H1 (cell line): Measurements from ENCODE around the gene DNAH12. TPM values are rescaled to one million over a fixed set of nuclear protein-coding genes. Genes with fewer than 3 reads are reported as not detected.

Experiments
- CTCF ChIA-PET: fragments of 300-600 bp; sonication (Branson Sonifier 250); formaldehyde crosslinking; loops from one replicate; lab custom pipeline; 2021; ENCODE audit not compliant: partially characterized antibody; lab: Charles Lee
- POLR2A ChIA-PET: fragments of 300-600 bp; sonication (Branson Sonifier 250); formaldehyde crosslinking; loops from one replicate; lab custom pipeline; 2021; ENCODE audit warnings: inconsistent platforms; ENCODE audit not compliant: partially characterized antibody; lab: Charles Lee
- DNase-seq, 2 experiments: peaks; one replicate each; pipeline versions ENCODE4 v3.0.0 to v3.0.0-alpha.2; 2010 to 2022; ENCODE audit warnings: low spot score in 2 of 2, low read depth in 1 of 2, mixed read lengths in 1 of 2
- FAIRE-seq: peaks from 2 replicates; lab custom pipeline; 2011; peaks lifted over from hg19 to GRCh38; lab: Jason Lieb, UNC
- H2AFZ ChIP-seq: 2 replicates; pipeline ENCODE4 v1.8.1; 2012; ENCODE audit warnings: low read length, inconsistent platforms
- H2AK5ac ChIP-seq: 2 replicates; pipeline ENCODE4 v1.6.1; 2013; ENCODE audit warnings: low read depth, low read length
- H2BK120ac ChIP-seq: replicated peaks from 2 replicates; pipeline ENCODE3; 2013; ENCODE audit warnings: low read depth, low read length, inconsistent platforms
- H2BK12ac ChIP-seq: 2 replicates; pipeline ENCODE4 v1.6.1; 2013; ENCODE audit warnings: low read depth, low read length
- H2BK15ac ChIP-seq: 2 replicates; pipeline ENCODE4 v1.6.1; 2013; ENCODE audit warnings: low read length
- H2BK20ac ChIP-seq: 2 replicates; pipeline ENCODE4 v1.6.1; 2013; ENCODE audit warnings: low read length
- H2BK5ac ChIP-seq: 2 replicates; pipeline ENCODE4 v1.6.1; 2013; ENCODE audit warnings: low read depth, low read length
- H3K14ac ChIP-seq: 2 replicates; pipeline ENCODE4 v1.6.1; 2013; ENCODE audit warnings: inconsistent platforms; ENCODE audit not compliant: insufficient read length
- H3K18ac ChIP-seq: 2 replicates; pipeline ENCODE4 v1.6.1; 2013; ENCODE audit warnings: low read length; ENCODE audit errors: extremely low read depth
- H3K23ac ChIP-seq: 2 replicates; pipeline ENCODE4 v1.6.1; 2013; ENCODE audit warnings: inconsistent platforms; ENCODE audit not compliant: insufficient read length
- H3K23me2 ChIP-seq: 2 replicates; pipeline ENCODE4 v1.6.1; 2013; ENCODE audit warnings: low read depth, low read length
- H3K27ac ChIP-seq: 2 replicates; pipeline ENCODE4 v1.6.1; 2011; ENCODE audit warnings: low read depth, low read length, inconsistent platforms
- H3K27me3 ChIP-seq, 4 experiments: replicated peaks in 1 of 4; 1 replicate in 1 of 4; 2 replicates in 3 of 4; pipeline versions ENCODE4 v1.6.1 to v1.8.1; 2011 to 2013; ENCODE audit warnings: low read length in 3 of 4, mild to moderate bottlenecking in 3 of 4, inconsistent platforms in 2 of 4, mixed read lengths in 2 of 4, moderate library complexity in 1 of 4; ENCODE audit not compliant: control insufficient read depth in 3 of 4, insufficient read depth in 3 of 4; ENCODE audit errors: extremely low read depth in 1 of 4
- H3K36me3 ChIP-seq, 4 experiments: 2 replicates each; pipeline versions ENCODE4 v1.6.1 to v1.8.1; 2011 to 2013; ENCODE audit warnings: mild to moderate bottlenecking in 4 of 4, low read length in 3 of 4, moderate library complexity in 2 of 4, control low read depth in 1 of 4, inconsistent platforms in 1 of 4; ENCODE audit not compliant: insufficient read depth in 4 of 4, control insufficient read depth in 2 of 4
- H3K4ac ChIP-seq: replicated peaks from 2 replicates; pipeline ENCODE3; 2013; ENCODE audit warnings: low read length, low read depth, mixed read lengths, inconsistent platforms; ENCODE audit not compliant: insufficient read length
- H3K4me1 ChIP-seq, 4 experiments: replicated peaks in 1 of 4; 1 replicate in 1 of 4; 2 replicates in 3 of 4; pipeline versions ENCODE4 v1.6.1 to v1.8.1; 2011 to 2013; ENCODE audit warnings: low read length in 3 of 4, inconsistent platforms in 2 of 4, mixed read lengths in 1 of 4; ENCODE audit not compliant: insufficient read depth in 4 of 4, control insufficient read depth in 3 of 4
- H3K4me2 ChIP-seq, 2 experiments: 2 replicates each; pipeline versions ENCODE4 v1.6.1 to v1.8.1; 2011 to 2013; ENCODE audit warnings: low read depth in 2 of 2, low read length in 2 of 2, control low read depth in 1 of 2, inconsistent platforms in 1 of 2, mild to moderate bottlenecking in 1 of 2; ENCODE audit not compliant: insufficient read depth in 1 of 2
- H3K4me3 ChIP-seq, 4 experiments: fragments of 200-600, 300-600 bp in 1 of 4; sonication (generic), shearing (Covaris generic), sonication (Bioruptor Twin) in 1 of 4; 2 replicates each; pipeline versions ENCODE4 v1.5.1 to v1.8.1; 2011 to 2016; ENCODE audit warnings: low read length in 4 of 4, low read depth in 3 of 4, control low read depth in 2 of 4, inconsistent platforms in 2 of 4, mild to moderate bottlenecking in 2 of 4, mixed read lengths in 1 of 4, moderate library complexity in 1 of 4; ENCODE audit not compliant: insufficient read depth in 2 of 4; ENCODE audit errors: extremely low read depth in 1 of 4
- H3K56ac ChIP-seq: replicated peaks from 2 replicates; pipeline ENCODE3; 2013; ENCODE audit warnings: low read depth, mild to moderate bottlenecking, mixed read lengths, low read length, inconsistent platforms; ENCODE audit not compliant: insufficient read length
- H3K79me1 ChIP-seq: 2 replicates; pipeline ENCODE4 v1.6.1; 2013; ENCODE audit warnings: low read depth, low read length, control low read depth
- H3K79me2 ChIP-seq, 2 experiments: 2 replicates each; pipeline versions ENCODE4 v1.6.1 to v1.8.1; 2012 to 2013; ENCODE audit warnings: low read length in 2 of 2, mild to moderate bottlenecking in 2 of 2, inconsistent platforms in 1 of 2; ENCODE audit not compliant: insufficient read depth in 2 of 2, control insufficient read depth in 1 of 2
- H3K9ac ChIP-seq, 4 experiments: replicated peaks in 1 of 4; 1 replicate in 1 of 4; 2 replicates in 3 of 4; pipeline versions ENCODE4 v1.6.1 to v1.8.1; 2011 to 2013; ENCODE audit warnings: low read depth in 3 of 4, low read length in 3 of 4, control low read depth in 2 of 4, mild to moderate bottlenecking in 2 of 4, moderate library complexity in 2 of 4, inconsistent platforms in 1 of 4; ENCODE audit errors: extremely low read depth in 1 of 4
- H3K9me3 ChIP-seq, 2 experiments: 2 replicates each; pipeline versions ENCODE4 v1.6.1 to v1.8.1; 2012 to 2013; ENCODE audit warnings: mild to moderate bottlenecking in 2 of 2, moderate library complexity in 2 of 2, control low read depth in 1 of 2, inconsistent platforms in 1 of 2, low read depth in 1 of 2, low read length in 1 of 2, mixed read lengths in 1 of 2; ENCODE audit not compliant: insufficient read depth in 2 of 2
- H4K20me1 ChIP-seq, 2 experiments: replicated peaks in 1 of 2; 2 replicates each; pipeline versions ENCODE3 to v1.8.1; 2011 to 2013; ENCODE audit warnings: inconsistent platforms in 2 of 2, low read length in 2 of 2, mild to moderate bottlenecking in 1 of 2; ENCODE audit not compliant: insufficient read depth in 2 of 2, control insufficient read depth in 1 of 2
- H4K5ac ChIP-seq: 2 replicates; pipeline ENCODE4 v1.6.1; 2013; ENCODE audit warnings: low read length, low read depth, mixed read lengths, inconsistent platforms; ENCODE audit not compliant: insufficient read length
- H4K8ac ChIP-seq: 2 replicates; pipeline ENCODE4 v1.8.0; 2013; ENCODE audit warnings: mild to moderate bottlenecking, moderate library complexity, low read length, inconsistent platforms; ENCODE audit not compliant: insufficient read depth; ENCODE audit errors: extremely low read depth
- H4K91ac ChIP-seq: replicated peaks from 2 replicates; pipeline ENCODE3; 2013; ENCODE audit warnings: low read length, mixed read lengths, inconsistent platforms; ENCODE audit not compliant: insufficient read length
- CBX5 ChIP-seq: fragments of 300-800, 300-1000 bp; sonication (generic); IDR thresholded peaks from 2 replicates; pipeline ENCODE4 v1.7.1; 2016; ENCODE audit warnings: antibody characterized with exemption, low read length, low read depth
- EGR1 ChIP-seq: IDR thresholded peaks from 2 replicates; pipeline ENCODE4 v1.6.1; 2011; ENCODE audit warnings: low read depth, low read length, borderline replicate concordance
- EP300 ChIP-seq, 2 experiments: IDR thresholded peaks; 1 replicate in 1 of 2; 2 replicates in 1 of 2; pipeline ENCODE4 v1.6.1; 2011 to 2012; ENCODE audit warnings: low read depth in 2 of 2, low read length in 2 of 2, mild to moderate bottlenecking in 2 of 2, borderline replicate concordance in 1 of 2, inconsistent platforms in 1 of 2, moderate library complexity in 1 of 2
- EZH2 ChIP-seq: fragments of 200-600 bp; sonication (generic); IDR thresholded peaks from 2 replicates; pipeline ENCODE4 v1.7.1; 2012; ENCODE audit warnings: low read depth, mild to moderate bottlenecking, moderate library complexity, low read length, inconsistent platforms; ENCODE audit not compliant: severe bottlenecking
- FOSL1 ChIP-seq: IDR thresholded peaks from 2 replicates; pipeline ENCODE4 v1.6.1; 2011; ENCODE audit warnings: mild to moderate bottlenecking, low read depth, low read length, moderate library complexity; ENCODE audit not compliant: insufficient read depth
- KDM1A ChIP-seq: fragments of 200-600, 300-600 bp; sonication (generic); IDR thresholded peaks from 2 replicates; pipeline ENCODE4 v1.7.1; 2016; ENCODE audit warnings: mild to moderate bottlenecking, low read length, borderline replicate concordance
- PHF8 ChIP-seq: fragments of 200-600 bp; sonication (generic); conservative IDR thresholded peaks from 2 replicates; pipeline ENCODE4 v1.7.1; 2012; ENCODE audit warnings: low read depth, mild to moderate bottlenecking, inconsistent platforms, low read length, moderate library complexity
- RXRA ChIP-seq: IDR thresholded peaks from 2 replicates; pipeline ENCODE4 v1.6.1; 2011; ENCODE audit warnings: low read depth, mild to moderate bottlenecking, low read length, moderate library complexity; ENCODE audit not compliant: insufficient read depth
- SIRT6 ChIP-seq: IDR thresholded peaks from one replicate; pipeline ENCODE4 v1.7.1; 2012; ENCODE audit warnings: low read length, inconsistent platforms
- SIX5 ChIP-seq: IDR thresholded peaks from 2 replicates; pipeline ENCODE4 v1.6.1; 2011; ENCODE audit warnings: mild to moderate bottlenecking, low read depth, low read length
- TAF7 ChIP-seq: optimal IDR thresholded peaks from 2 replicates; pipeline ENCODE3; 2011; ENCODE audit warnings: low read depth, mild to moderate bottlenecking, inconsistent platforms, low read length, moderate library complexity, borderline replicate concordance
- WGBS, 2 experiments: shearing (Covaris generic) in 1 of 2; methylation state at CpG; one replicate each; pipeline versions ENCODE4 v1.1.6 to v1.1.7; 2013 to 2015; ENCODE audit warnings: low lambda C conversion rate in 2 of 2, mixed read lengths in 2 of 2, inconsistent platforms in 1 of 2, low coverage in 1 of 2, missing lambda C conversion rate in 1 of 2; ENCODE audit not compliant: insufficient replicate concordance in 2 of 2, insufficient coverage in 1 of 2, insufficient read length in 1 of 2; ENCODE audit errors: extremely low coverage in 1 of 2, missing lambda C conversion rate in 1 of 2; 5-methylcytosine and 5-hydroxymethylcytosine counted together
- polyA plus RNA-seq, 7 experiments: library from polyadenylated mRNA; depleted of rRNA in 3 of 7; stranded (reverse) in 5 of 7; unstranded in 2 of 7; fragments of >200 nt in 5 of 7; fragments of 200-250 nt in 2 of 7; gene quantifications; 1 replicate in 5 of 7; 2 replicates in 1 of 7; 4 replicates in 1 of 7; pipeline versions ENCODE4 v1.2.1 to v1.2.3, GENCODE V29; 2011 to 2013; ENCODE audit warnings: missing spikeins in 2 of 7, mixed read lengths in 2 of 7
- total RNA-seq: library from RNA; stranded (reverse); fragmentation: NEBNext Ultra II Directional; extraction: Animal tissue kit (Norgen Biotek cat#: 25700); gene quantifications from 2 replicates; pipeline ENCODE4 v1.2.1, GENCODE V29; 2021
- TF ChIP-seq, protein P1 (sequence below): IDR thresholded peaks from 2 replicates; pipeline ENCODE4 v1.6.1; 2012; ENCODE audit warnings: inconsistent platforms

The DNAH12 gene
- total and polyA plus RNA-seq, 2 of the 8 experiments (the other 6 are each of a cell fraction or from before 2014, with no cell fraction given) = not detected

DNA sequence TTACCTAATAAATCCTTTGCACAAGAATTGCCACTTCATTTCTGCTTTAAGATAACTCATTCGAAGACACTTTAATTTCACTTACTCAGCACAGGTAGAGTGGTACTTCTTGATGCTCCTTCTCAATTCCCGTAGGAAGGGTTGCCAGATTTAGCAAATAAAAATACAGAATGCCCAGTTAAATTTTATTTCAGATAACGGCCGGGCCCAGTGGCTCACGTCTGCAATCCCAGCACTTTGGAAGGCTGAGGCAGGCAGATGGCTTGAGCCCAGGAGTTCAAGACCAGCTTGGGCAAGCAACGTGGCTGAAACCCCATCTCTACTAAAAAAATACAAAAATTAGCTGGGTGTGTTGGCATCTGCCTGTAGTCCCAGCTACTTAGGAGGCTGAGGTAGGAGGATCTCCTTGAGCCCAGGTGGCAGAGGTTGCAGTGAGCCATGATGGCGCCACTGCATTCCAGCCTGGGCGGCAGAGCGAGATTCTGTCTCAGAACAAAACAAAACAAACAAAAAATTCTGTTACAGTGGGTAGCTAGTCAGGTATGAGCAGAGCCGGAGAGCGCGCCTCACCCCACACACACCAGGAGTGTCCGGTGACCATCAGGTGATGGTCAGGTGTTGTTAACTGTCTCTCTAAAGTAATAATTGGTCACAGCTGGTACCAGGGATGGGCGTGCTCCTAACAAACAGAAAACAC is 92.8 kb downstream of the DNAH12 start:
- Histone ChIP-seq H3K27me3 (no peaks in the 10 kb centered on the region), H2AFZ (no peak overlapping the region), H2BK5ac (no peak overlapping the region), H3K4me3 (no peak overlapping the region), H2BK12ac (no peak overlapping the region), H4K20me1 (no peaks in the 10 kb centered on the region), H3K18ac (no peak overlapping the region), H4K5ac (no peak overlapping the region), H2BK120ac (no peak overlapping the region), H2BK20ac (no peak overlapping the region), H3K4me2 (no peak overlapping the region), H3K14ac (no peak overlapping the region), H2AK5ac (no peak overlapping the region), H3K23me2 (no peaks in the 10 kb centered on the region), H2BK15ac (no peak overlapping the region), H3K79me2 (no peaks in the 10 kb centered on the region), H4K8ac (no peak overlapping the region), H3K9me3 (no peaks in the 10 kb centered on the region; a peak in 1 of 4 replicates), H3K23ac (no peak overlapping the region), H3K4me1 (peaks cover 0 to 3% (median under 1%) of the 10 kb centered on the region in 4 experiments; a peak in 1 of 7 replicates), H3K27ac (no peak overlapping the region), H3K36me3 (no peaks in the 10 kb centered on the region), H3K4ac (no peak overlapping the region), H3K9ac (no peak overlapping the region), H3K79me1 (no peaks in the 10 kb centered on the region), H3K56ac (no peak overlapping the region), H4K91ac (no peak overlapping the region)
- no peak for DNase-seq
- no peak for FAIRE-seq
- CTCF ChIA-PET = interaction anchor here (1.1 kb wide), 1 partner anchor 54 kb away, joined by 4 read pairs; no protein-coding TSS in a partner anchor
- 90% methylated on average over 14 of the region's 14 CpGs; no CpG with 5 or more reads in 1 of the 2 experiments for WGBS, 2 experiments
- POLR2A ChIA-PET = no interaction called here
- TF ChIP-seq FOSL1 (no peak), SIX5 (no peak), EP300 (IDR thresholded peaks at IDR 0.05; ENCODE audit: borderline replicate concordance in 1 of 2, low read depth in 2 of 2, low read length in 2 of 2) (no peak), RXRA (no peak), CBX5 (no peak), KDM1A (no peak), PHF8 (no peak), EGR1 (no peak), SIRT6 (no peak), EZH2 (no peak), TAF7 (no peak)
- TF ChIP-seq, protein P1, sequence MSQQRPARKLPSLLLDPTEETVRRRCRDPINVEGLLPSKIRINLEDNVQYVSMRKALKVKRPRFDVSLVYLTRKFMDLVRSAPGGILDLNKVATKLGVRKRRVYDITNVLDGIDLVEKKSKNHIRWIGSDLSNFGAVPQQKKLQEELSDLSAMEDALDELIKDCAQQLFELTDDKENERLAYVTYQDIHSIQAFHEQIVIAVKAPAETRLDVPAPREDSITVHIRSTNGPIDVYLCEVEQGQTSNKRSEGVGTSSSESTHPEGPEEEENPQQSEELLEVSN = no peak
